Left kidney (tissue), 2 donors: ENCODE results near the gene CLASP1. TPM values are rescaled to one million over a fixed set of nuclear protein-coding genes. Genes with fewer than 3 reads are reported as not detected.
"Not testable (repeated sequence)": the region's sequence is repeated elsewhere in the genome, so short reads cannot be mapped to it uniquely, and the experiment has no call there.

ENCODE experiments used
- DNase-seq: peaks from one replicate; pipeline ENCODE4 v3.0.0-alpha.2; 2013
- polyA plus RNA-seq: library from polyadenylated mRNA; unstranded; fragments of 120-200 nt; gene quantifications from one replicate; pipeline ENCODE4 v1.2.1, GENCODE V29; 2013; ENCODE audit not compliant: insufficient read length

Gene CLASP1
- polyA plus RNA-seq, 1 donor, result 54.6 TPM

DNA sequence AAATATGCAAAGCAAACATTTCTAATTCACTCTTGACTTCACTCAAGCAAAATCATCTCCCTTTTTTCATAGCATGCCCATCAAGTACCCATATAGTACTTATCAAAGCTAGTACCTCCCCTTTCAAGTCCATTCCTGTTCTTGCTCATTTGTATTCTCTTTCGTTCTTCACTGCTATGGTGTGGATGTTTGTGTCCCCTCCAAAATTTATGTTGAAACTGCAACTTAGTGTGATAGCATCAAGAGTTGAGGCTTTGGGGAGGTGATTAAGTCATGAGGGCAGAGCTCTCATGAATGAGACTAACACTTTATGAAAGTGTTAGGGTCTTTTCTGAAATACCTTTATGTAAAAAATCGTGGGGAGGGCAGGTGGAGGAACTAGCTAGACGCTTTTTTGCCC is 65.7 kb downstream of the CLASP1 start:
- no peak for DNase-seq

DNA sequence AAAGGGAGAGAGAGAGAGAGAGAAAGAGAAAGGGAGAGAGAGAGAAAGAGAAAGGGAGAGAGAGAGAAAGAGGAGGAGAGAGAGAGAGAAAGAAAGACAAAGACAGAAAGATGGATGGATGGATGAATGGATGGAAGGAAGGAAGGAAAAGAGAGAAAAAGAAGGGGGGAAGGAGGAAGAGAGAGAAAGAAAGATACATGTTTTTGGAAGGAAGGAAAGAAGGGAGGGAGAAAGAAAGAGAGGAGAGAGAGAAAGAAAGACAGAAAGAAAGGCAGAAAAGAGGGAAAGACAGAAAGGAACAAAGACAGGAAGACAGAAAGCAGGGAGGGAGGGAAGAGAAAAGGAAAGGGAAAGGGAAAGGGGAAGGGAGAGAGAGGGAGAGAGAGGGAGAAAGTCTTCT is 67.0 kb downstream of the CLASP1 start:
- DNase-seq, result no peak

DNA sequence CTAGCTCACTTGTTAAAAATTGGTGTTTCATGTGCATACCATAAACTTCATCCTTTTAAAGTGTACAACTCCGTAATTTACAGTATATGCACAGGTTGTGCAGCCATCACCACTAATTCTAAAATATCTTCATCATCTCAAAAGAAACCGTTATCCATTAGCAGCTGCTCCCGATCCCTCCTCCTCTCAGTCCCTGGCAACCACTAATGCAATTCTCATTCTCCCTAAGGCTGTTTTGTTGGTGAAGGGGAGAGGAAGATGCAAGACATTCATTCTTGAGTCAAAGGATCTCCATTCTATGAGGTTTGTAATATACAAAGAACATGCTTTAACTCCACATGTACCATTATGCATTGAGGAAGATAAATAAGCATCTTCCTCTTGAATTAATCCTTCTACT is 70.0 kb downstream of the CLASP1 start:
- DNase-seq, result no peak

DNA sequence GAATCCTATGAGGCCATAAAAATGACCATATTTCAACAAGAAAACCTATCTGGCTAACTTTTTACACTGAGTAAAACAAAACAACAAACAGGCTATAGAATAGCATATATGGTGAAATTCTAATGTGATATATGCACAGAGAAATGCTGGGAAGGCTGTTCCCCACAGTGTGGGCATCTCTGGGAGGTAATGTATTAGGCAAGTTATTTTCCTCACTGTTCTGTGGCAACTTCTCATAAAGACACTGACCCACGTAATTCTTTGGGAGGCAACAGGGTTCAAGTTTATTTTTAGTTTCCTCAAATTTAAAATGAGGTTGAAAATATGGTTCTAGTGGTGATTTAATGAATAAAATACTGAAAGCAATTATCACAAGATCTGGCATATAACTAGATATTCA is 71.9 kb downstream of the CLASP1 start:
- DNase-seq, result no peak

DNA sequence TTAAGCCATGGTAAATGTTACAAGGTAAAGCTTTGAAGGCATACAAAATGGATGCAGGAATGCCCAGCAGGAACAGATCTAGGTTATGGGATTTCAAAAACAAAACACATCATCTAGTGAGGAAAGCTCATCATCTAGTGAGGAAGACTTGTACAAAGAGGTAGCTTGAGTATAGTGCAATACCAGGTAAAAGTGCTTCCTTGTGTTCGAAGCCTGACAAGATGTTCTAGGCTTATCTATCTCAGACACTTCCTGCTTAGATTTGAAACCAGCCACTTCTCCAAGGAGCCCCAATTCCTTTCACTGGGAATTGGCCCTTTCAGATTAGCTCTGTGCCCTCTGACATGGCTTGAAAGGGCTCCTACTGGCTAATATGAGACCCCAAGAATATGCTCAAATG is 73.0 kb downstream of the CLASP1 start:
- no peak for DNase-seq

DNA sequence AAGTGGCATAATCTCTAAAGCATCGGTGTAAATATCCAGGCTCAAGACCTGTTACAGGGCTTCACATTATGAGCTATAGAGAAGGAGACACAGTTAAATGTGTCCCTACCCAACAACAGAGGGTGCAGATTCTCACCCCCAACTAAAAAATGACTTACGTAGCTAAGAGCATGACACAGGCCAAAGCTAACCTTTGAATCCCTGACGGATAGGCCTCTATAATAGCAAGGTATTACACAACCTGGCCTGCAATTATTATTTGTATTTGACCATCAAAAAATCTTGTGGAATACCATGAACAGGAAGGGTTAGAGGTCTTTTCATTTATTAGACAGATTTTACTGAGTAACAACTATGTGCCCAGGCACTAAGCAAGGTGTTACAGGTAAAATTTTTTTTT is 73.5 kb downstream of the CLASP1 start:
- no peak for DNase-seq

DNA sequence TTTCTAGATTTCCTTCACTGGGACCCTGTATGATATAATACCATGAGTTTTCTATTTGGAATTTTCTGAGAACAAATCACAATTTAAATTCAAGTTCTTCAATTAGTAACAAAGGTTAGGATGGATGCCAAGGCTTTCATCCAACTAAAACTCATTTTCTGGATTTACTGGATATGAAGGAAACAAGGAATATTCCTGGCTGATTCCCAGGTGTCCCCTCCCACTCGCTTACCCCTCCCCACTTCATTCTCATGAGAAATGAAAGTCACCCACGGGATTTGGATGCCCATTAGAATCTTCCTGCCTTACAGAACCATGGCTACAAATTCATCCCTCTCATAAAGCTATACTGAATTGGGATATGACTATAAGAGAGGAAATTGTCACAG is 78.6 kb downstream of the CLASP1 start:
- DNase-seq, result no peak

DNA sequence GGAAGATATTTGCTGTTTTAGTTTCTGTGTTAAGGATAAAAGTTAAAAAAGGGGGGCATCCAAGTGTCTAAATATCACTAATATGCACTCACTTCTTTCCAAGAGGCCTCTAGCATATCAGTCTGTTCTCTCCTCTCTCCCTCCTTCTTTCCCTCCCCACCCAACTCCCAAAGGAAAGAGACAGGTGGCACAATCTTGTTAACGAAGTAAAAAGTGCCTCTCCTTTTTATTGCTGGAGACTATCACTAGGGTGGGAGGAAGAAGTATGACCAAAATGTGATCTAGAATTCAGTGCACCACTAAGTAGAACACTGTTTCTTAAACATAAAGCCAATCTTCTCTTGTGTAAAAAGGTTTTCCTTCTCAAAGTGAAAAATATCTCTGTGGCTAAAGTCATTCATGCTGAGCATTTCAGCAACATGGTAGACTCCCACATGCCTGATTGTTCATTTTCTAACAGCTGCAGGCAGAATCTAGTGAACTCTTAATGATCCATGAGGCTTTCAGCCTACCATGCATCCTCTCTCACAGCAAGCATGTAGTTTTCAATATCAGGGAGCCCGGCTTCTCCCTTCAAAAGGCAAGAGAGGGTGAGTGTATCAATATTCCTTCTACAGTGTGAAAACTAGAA is 79.1 kb downstream of the CLASP1 start:
- DNase-seq, result no peak

DNA sequence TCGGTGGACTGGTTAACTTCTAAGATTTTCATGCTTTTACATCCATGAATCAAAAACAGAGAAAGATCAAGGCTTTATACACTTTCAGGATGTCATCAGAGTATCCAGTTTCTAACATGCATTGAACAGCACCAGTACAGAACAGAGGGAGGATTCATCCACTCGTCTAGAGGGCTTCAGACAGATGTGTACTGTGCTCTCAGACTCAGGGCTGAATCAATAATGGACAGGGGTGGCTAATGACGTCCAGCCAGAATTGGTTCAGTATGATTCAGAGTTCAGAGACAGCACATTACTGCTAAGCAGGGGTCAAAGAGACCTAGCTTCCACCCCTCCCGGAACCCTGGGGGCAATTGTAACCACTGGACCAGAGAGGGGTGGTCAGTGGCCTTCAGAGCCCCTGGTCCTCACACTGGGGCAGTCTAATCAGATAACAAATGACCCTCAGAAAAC is 81.3 kb downstream of the CLASP1 start:
- DNase-seq, result no peak

DNA sequence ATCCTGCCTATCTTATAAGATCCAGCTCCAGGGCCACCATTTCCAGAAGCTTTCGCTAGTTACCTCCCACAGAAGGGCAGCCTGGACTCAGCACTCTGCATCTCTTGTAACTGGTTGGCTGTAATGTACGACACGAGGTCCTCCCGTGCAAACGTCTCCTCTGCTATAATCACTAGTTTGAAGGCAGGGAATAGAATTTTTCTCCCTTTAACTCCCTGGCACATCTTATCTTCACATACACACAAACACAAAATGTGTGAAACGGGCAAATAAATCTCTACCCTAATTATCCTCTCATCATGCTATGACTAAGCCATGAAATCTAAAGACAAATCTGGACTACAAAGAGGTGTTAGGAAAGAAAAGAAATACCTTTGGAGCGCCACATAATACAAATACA is 81.8 kb downstream of the CLASP1 start:
- no peak for DNase-seq

DNA sequence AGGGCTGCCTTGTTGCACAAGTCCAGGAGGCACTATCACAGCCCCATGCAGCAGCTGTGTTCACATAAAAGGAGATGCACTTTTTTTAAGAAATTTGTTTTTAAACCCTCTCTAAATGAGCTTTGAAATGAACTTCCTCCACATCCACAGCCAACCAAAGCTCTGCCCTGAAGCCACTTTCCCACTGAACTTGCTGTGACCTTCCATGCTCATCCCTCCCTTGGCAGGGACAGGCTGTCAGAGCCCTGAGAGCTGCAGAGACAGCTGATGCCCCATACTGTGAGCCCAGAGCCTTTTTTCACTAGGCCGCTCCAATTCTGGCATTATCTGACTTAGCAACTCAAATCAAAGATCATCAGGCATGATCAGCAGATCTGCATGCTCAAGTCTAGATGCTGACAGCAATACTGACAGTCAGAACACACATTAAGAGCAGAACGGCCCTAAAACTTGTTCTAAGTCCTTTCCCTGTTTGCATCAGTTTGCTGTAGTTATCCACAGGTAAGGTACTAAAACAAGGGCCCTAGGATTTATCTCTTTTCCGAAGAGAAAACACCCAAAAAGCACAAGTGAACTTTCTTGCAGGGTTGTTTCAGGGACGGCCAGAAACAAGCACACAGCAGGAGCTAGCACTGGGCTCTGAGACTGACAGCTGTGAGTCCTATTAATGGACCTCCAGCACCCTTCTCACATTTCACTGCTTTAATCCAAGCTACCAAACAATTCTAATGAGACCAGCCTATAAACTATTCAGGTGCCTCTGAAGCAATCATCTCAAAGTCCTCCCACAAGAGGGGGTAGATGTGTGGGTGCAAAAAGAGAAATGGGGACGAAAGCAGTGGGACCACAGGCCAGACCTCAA is 83.6 kb downstream of the CLASP1 start:
- DNase-seq, result no peak

DNA sequence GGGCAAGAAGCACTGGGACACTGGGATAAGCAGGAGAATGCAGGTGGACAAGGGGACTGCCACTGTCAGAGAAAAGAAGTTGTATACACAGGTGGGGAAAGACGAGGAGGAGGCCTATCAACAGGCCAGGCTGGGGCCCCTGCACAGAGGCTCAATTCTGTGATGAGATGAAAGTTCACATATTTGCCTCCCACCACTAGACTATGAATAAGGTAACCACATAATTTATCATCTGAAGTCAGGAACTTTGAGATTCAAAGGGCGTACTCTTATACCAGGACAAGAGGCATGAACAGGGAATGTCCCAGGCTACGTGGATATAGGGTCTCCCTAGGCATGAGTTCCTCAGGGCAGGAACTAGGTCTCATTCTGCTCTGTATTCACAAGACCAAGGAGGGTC is 84.4 kb downstream of the CLASP1 start:
- DNase-seq, result no peak

DNA sequence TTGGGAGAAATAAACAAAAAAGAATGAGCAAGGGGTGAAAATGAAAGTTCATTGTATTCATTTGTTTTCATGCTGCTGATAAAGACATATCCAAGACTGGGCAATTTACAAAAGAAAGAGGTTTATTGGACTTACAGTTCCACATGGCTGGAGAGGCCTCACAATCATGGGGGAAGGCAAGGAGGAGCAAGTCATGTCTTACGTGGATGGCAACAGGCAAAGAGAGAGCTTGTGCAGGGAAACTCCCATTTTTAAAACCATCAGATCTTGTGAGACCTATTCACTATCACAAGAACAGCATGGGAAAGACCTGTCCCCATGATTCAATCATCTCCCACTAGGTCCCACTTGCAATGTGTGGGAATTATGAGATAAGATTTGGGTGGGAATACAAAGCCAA is 85.5 kb downstream of the CLASP1 start:
- DNase-seq, result not testable (repeated sequence)

DNA sequence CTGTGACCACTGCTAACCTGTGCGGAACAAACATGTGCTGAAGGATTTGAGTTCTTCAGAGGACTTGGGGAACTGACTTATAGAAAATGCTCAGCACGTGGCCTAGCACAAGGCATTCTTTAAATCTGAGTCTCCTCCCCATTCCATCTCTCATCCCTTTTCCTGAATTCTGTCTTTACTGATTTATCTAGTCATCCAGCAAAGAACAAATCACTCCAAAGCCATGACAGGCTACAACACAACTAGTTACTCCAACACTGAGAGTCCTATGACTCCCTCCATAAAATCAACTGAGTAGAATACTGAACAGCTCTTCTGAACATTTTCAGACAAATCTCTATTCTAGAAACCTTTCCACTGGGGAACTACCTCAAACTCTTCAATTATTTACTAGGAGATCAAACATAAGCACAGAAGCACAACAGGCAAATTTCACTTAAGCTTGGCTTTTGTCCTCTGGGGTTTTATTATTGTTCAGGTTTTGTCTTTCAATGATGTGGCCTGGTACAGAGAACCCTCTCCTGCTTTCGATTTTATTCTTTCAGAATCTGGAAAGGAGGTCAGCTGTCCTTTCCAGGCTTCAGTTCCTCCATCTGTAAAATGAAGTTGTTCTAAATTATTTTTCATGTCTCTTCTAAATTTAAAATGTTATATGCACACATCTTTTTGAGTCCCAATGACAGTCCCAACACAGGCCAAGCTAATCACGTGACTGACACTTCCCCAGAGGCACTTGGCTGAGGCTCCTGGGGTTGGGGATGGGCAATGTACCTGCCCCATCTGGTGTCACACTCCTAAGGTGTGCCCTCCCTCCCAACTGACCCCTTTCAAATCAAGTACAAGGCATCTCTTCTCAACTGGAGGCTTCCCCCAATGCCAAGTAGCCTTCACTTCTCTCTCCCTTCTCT is 86.7 kb downstream of the CLASP1 start:
- no peak for DNase-seq

DNA sequence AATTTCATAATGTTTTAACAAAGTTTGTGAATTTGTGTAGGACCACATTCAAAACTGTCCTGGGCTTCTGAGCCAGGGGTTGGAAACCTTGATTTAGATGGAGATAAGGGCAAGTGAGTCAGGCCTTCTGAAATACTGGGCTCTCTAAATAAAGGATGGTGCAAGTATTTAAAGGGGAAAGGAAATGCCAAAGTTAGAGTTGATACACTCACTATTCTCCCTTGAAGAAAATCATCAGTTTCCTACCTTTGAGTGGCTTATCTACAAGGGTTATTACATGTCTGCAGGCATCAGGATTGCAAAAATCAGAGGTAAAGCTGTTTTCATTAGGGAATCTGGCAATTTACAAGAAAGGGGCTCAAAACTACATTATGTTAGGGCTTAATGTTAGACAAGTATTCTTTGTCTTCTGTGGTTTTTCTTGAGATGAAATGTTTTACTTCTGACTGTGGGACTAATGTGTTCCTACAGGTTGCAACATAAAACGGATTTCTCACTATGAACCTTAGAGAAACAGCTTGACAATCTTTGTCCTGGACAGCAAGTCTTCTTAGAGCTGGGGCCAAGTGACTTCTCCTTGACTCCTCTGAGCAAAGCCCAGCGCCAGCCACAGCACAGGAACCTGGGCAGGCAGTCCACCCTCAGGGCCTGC is 87.5 kb downstream of the CLASP1 start:
- DNase-seq, result no peak

DNA sequence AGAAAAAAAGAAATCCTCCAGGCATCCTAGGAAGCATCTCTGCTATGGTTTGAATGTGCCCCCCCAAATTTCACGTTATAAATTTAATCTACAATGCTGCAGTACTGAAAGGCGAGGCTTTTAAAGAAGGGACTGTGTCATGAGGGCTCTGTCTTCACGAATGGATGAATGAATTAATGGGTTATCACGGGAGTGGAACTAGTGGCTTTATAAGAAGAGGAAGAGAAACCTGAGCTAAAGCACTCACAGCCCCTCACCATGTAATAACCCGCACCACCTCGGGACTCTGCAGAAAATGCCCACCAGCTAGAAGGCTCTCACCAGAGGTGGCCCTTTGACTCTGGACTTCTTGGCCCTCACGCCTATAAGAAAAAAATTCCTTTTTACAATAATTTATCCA is 90.9 kb downstream of the CLASP1 start:
- DNase-seq, result no peak

DNA sequence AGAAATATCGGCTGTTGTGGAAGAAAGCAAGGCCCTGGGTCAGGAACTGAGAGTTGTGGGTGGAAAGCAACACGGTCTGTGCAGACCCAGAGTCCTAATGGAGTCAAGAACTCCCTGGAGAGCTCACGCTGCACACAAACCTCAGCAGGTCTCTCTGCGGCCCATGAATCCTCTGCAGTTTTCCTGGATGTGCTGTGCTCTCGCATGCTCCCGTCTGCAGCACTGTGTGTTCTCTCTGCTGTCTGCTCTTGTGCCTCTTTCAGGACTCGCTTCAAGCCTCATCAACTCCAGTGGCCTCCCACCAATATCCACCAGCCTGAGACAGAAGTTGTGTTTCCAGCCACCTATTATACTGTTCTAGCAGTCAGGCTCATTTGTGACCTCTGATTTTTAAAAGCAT is 94.3 kb downstream of the CLASP1 start:
- peak; percentile 45 for DNase-seq

DNA sequence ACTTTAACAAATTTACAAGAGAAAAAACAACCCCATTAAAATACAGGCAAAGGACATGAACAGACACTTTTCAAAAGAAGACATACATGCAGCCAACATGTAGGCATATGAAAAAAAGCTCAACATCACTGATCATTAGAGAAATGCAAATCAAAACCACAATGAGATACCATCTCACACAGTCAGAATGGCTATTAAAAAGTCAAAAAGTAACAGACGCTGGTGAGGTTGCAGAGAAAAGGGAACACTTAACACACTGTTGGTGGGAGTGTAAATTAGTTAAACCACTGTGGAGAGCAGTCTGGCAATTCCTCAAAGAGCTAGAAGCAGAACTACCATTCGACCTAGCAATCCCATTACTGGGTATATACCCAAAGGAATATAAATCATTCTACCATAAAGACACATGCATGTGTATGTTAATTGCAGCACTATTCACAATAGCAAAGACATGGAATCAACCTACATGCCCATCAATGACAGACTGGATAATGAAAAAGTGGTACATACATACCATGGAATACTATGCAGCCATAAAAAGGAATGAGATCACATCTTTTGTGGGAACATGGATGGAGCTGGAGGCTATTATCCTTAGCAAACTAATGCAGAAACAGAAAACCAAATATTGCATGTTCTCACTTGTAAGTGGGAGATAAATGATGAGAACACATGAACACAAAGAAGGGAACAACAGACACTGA is 96.6 kb downstream of the CLASP1 start:
- not testable (repeated sequence) for DNase-seq

DNA sequence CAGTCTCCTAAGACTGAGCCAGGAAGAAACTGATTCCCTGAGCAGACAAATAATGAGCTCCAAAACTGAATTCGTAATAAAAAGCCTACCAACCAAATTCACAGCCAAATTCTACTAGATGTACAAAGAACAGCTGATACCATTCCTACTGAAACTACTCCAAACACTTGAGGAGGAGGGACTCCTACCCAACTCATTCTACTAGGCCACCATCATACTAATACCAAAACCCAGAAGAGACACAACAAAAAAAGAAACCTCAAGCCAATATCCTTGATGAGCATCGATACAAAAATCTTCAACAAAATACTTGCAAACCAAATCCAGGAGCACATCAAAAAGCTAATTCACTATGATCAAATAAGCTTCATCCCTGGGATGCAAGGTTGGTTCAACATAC is 98.6 kb downstream of the CLASP1 start:
- no peak for DNase-seq

DNA sequence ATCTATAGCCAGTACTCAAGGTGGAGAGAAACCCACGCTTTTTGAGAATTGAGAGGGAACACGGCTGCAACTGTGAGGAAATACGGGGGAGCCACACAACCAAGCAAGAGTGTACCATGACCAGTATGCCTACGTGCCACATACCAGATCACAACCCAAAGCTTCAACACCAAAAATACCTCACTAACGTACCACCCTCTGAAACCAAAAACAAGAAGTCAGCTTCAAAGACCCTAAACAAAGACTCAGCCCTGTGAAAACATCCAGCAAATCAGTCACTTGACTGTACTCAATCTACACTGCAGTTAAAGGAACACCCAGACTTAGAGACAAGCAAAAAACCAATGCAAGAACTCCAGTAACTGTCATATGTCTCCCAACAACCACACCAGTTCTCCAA is 101.6 kb downstream of the CLASP1 start:
- no peak for DNase-seq

DNA sequence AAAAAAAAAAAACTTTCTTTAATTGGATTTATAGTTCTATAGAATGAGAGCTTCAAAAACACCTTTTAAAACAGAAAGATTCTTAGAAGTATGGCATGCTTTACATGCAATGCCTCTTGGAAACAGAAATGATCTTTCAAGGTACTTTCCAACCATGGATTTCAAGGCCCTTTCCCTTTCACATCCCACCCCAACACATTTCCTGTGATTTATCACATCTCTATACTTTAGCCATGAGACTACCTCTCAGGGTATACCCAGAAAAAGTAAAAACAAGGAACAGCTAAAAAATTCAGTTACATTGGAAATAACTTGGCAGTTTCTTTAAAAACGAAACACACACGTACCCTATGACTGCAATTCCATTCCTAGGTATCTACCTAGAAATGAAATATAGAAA is 103.3 kb downstream of the CLASP1 start:
- no peak for DNase-seq

DNA sequence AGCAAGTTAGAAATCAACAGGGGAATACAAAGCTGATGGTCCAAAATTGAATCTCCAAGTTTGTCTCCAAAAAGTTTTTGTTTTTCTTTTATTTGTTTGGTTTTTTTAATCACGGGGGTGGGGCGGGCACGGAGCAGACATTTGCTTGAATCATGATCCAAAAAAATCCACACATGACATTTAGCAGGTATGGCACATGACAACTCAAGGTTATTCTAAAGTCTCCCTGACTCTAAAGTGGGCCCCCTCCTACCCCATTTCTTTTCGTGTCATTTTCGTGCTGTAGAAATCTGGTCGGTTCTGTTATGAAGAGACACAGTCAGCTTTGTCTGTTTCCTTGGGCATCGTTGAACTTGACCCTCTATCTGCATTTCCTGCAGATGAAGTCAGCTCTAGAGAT is 104.0 kb downstream of the CLASP1 start:
- no peak for DNase-seq
